HG02798 (cell line): Measurements from ENCODE around the gene APH1B.
"Not testable (repeated sequence)": the region's sequence is repeated elsewhere in the genome, so short reads cannot be mapped to it uniquely, and the experiment has no call there.

Experiments
- ATAC-seq: cut with Tn5 transposase; IDR thresholded peaks from one replicate; pipeline ENCODE4 v1.9.1; 2021; ENCODE audit warnings: mild to moderate bottlenecking; ENCODE audit not compliant: unreplicated experiment, poor library complexity

Gene APH1B

GRCh38 chr15:63327648-63328421 lies 50.4 kb downstream of the APH1B start:
- ATAC-seq, result no peak

GRCh38 chr15:63329567-63330350 lies 52.4 kb downstream of the APH1B start:
- ATAC-seq, result no peak

- no peak for ATAC-seq
Measured at GRCh38 chr15:63330926-63331325, 53.5 kb downstream of the APH1B start.

- no peak for ATAC-seq
Measured at GRCh38 chr15:63331456-63331855, 54.1 kb downstream of the APH1B start.

GRCh38 chr15:63332367-63333124 lies 55.1 kb downstream of the APH1B start:
- ATAC-seq, result no peak

- ATAC-seq, result no peak
Measured at GRCh38 chr15:63334821-63335220, 57.4 kb downstream of the APH1B start.

- no peak for ATAC-seq
Measured at GRCh38 chr15:63335543-63336240, 58.3 kb downstream of the APH1B start.

GRCh38 chr15:63337046-63337445 lies 59.6 kb downstream of the APH1B start:
- no peak for ATAC-seq

GRCh38 chr15:63338170-63338569 lies 60.8 kb downstream of the APH1B start:
- ATAC-seq, result no peak

- no peak for ATAC-seq
Measured at GRCh38 chr15:63339006-63339766, 61.8 kb downstream of the APH1B start.

GRCh38 chr15:63339836-63340235 lies 62.4 kb downstream of the APH1B start:
- no peak for ATAC-seq

GRCh38 chr15:63340353-63340752 lies 62.9 kb downstream of the APH1B start:
- ATAC-seq, result no peak

GRCh38 chr15:63340878-63341277 lies 63.5 kb downstream of the APH1B start:
- ATAC-seq, result no peak

GRCh38 chr15:63341898-63342297 lies 64.5 kb downstream of the APH1B start:
- ATAC-seq, result no peak

- ATAC-seq, result not testable (repeated sequence)
Measured at GRCh38 chr15:63342996-63343562, 65.7 kb downstream of the APH1B start.

- ATAC-seq, result no peak
Measured at GRCh38 chr15:63344731-63345390, 67.5 kb downstream of the APH1B start.

- ATAC-seq, result no peak
Measured at GRCh38 chr15:63345391-63345752, 68.0 kb downstream of the APH1B start.

- no peak for ATAC-seq
Measured at GRCh38 chr15:63347074-63347857, 69.9 kb downstream of the APH1B start.
